Neural cell (in vitro differentiated cells): ENCODE data around the gene MAGEA3. TPM values are rescaled to one million over a fixed set of nuclear protein-coding genes. Genes with fewer than 3 reads are reported as not detected.
"Not testable (repeated sequence)": the region's sequence is repeated elsewhere in the genome, so short reads cannot be mapped to it uniquely, and the experiment has no call there.

ENCODE experiments used
- H2AFZ ChIP-seq: fragments of 200-600, 300-800 bp; sonication (generic), shearing (Covaris generic); 2 replicates; pipeline ENCODE4 v1.6.0; 2014; ENCODE audit warnings: low read depth, mild to moderate bottlenecking, antibody characterized with exemption, low read length, moderate library complexity
- H3F3A ChIP-seq: fragments of 200-600 bp; shearing (Covaris generic); 2 replicates; pipeline ENCODE4 v1.6.1; 2016; ENCODE audit warnings: mild to moderate bottlenecking, moderate library complexity, mixed read lengths, antibody characterized with exemption, low read length; ENCODE audit not compliant: insufficient read depth, poor library complexity, severe bottlenecking
- H3K27ac ChIP-seq: fragments of 200-600, 300-800 bp; sonication (generic), shearing (Covaris generic); 2 replicates; pipeline ENCODE4 v1.5.1; 2014; ENCODE audit warnings: mild to moderate bottlenecking, low read length, moderate library complexity
- H3K27me3 ChIP-seq: fragments of 300-800, 200-600 bp; sonication (generic), shearing (Covaris generic); 2 replicates; pipeline ENCODE4 v1.6.0; 2014; ENCODE audit warnings: mild to moderate bottlenecking, low read depth, low read length, moderate library complexity; ENCODE audit not compliant: insufficient read depth
- H3K36me3 ChIP-seq: fragments of 300-800, 200-600 bp; sonication (generic), shearing (Covaris generic); 2 replicates; pipeline ENCODE4 v1.5.1; 2014; ENCODE audit warnings: mild to moderate bottlenecking, antibody characterized with exemption, low read length, moderate library complexity; ENCODE audit not compliant: insufficient read depth
- H3K4me2 ChIP-seq: fragments of 300-800, 200-600 bp; sonication (generic), shearing (Covaris generic); 2 replicates; pipeline ENCODE4 v1.6.0; 2014; ENCODE audit warnings: mild to moderate bottlenecking, low read length
- H3K4me3 ChIP-seq: fragments of 300-800, 200-600 bp; sonication (generic), shearing (Covaris generic); 2 replicates; pipeline ENCODE4 v1.5.1; 2014; ENCODE audit warnings: mild to moderate bottlenecking, low read length, moderate library complexity
- H3K79me2 ChIP-seq: fragments of 200-600 bp; shearing (Covaris generic); replicated peaks from 2 replicates; pipeline ENCODE4 v1.6.0; 2014; ENCODE audit warnings: mild to moderate bottlenecking, low read length, moderate library complexity; ENCODE audit not compliant: insufficient read depth
- H3K9ac ChIP-seq: fragments of 300-800, 200-600 bp; sonication (generic), shearing (Covaris generic); 2 replicates; pipeline ENCODE4 v1.6.1; 2016; ENCODE audit warnings: mild to moderate bottlenecking, low read length, mixed read lengths
- H3K9me2 ChIP-seq: fragments of 200-600 bp; shearing (Covaris generic); 2 replicates; pipeline ENCODE4 v1.6.1; 2016; ENCODE audit warnings: mild to moderate bottlenecking, low read length, mixed read lengths; ENCODE audit not compliant: insufficient read depth
- H3K9me3 ChIP-seq: fragments of 200-600, 300-800 bp; sonication (generic), shearing (Covaris generic); 2 replicates; pipeline ENCODE4 v1.6.1; 2016; ENCODE audit warnings: mild to moderate bottlenecking, mixed run types, low read length, moderate library complexity, mixed read lengths
- H4K20me1 ChIP-seq: fragments of 200-600 bp; shearing (Covaris generic); 2 replicates; pipeline ENCODE4 v1.6.1; 2016; ENCODE audit warnings: mild to moderate bottlenecking, mixed run types; ENCODE audit not compliant: insufficient read depth
- CTCF ChIP-seq: fragments of 450-650 bp; IDR thresholded peaks from 2 replicates; pipeline ENCODE4 v1.5.1; 2014; ENCODE audit warnings: antibody characterized with exemption, mild to moderate bottlenecking, moderate library complexity; ENCODE audit not compliant: poor library complexity, severe bottlenecking
- EP300 ChIP-seq: fragments of 450-650 bp; conservative IDR thresholded peaks from 2 replicates; pipeline ENCODE4 v1.6.1; 2014; ENCODE audit warnings: antibody characterized with exemption, mild to moderate bottlenecking, moderate library complexity; ENCODE audit not compliant: poor library complexity, severe bottlenecking
- EZH2 ChIP-seq: fragments of 200-600, 300-800 bp; shearing (Covaris generic), sonication (generic); IDR thresholded peaks from 2 replicates; pipeline ENCODE4 v1.6.1; 2014; ENCODE audit warnings: antibody characterized with exemption, low read length, borderline replicate concordance, mild to moderate bottlenecking; ENCODE audit not compliant: insufficient read depth, poor library complexity, severe bottlenecking
- MXI1 ChIP-seq: fragments of 450-650 bp; conservative IDR thresholded peaks from 2 replicates; pipeline ENCODE4 v1.6.1; 2014; ENCODE audit warnings: antibody characterized with exemption, mild to moderate bottlenecking; ENCODE audit not compliant: poor library complexity, severe bottlenecking
- POLR2AphosphoS5 ChIP-seq: IDR thresholded peaks from 2 replicates; pipeline ENCODE4 v1.6.1; 2012
- RAD21 ChIP-seq: fragments of 450-650 bp; conservative IDR thresholded peaks from 2 replicates; pipeline ENCODE4 v1.6.1; 2014; ENCODE audit warnings: antibody characterized with exemption, mild to moderate bottlenecking, moderate library complexity
- REST ChIP-seq: IDR thresholded peaks from 2 replicates; pipeline ENCODE4 v1.6.1; 2012; ENCODE audit warnings: borderline replicate concordance
- SMC3 ChIP-seq: fragments of 450-650 bp; conservative IDR thresholded peaks from 2 replicates; pipeline ENCODE4 v1.6.1; 2014; ENCODE audit warnings: antibody characterized with exemption, mild to moderate bottlenecking, moderate library complexity; ENCODE audit not compliant: poor library complexity
- TAF1 ChIP-seq: IDR thresholded peaks from 2 replicates; pipeline ENCODE4 v1.6.1; 2012; ENCODE audit warnings: low read depth
- polyA plus RNA-seq: library from polyadenylated mRNA; depleted of rRNA; stranded (reverse); fragments of >200 nt; gene quantifications from 2 replicates; pipeline ENCODE4 v1.2.3, GENCODE V29; 2014

MAGEA3 gene
- polyA plus RNA-seq, 1 donor from 2014 or later = not detected

DNA sequence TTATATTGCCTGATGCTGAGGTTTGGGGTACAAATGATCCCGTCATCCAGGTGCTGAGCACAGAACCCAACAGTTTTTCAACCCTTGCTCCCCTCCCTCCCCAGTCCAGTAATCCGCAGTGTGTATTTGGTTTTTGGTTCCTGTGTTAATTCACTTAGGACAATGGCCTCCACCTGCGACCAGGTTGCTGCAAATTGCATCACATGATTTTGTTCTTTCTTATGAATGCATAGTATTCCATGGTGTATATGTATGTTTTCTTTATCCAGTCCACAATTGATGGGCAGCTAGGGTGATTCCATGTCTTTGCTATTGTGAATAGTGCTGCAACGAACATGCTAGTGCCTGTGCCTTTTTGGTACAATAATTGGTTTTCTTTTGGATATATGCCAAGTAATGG lies 35.5 kb upstream of the MAGEA3 start:
- Histone ChIP-seq H3K9ac (no peak overlapping the region), H3K27ac (no peak overlapping the region), H3K4me3 (no peak overlapping the region), H2AFZ (no peak overlapping the region), H3K36me3 (no peaks in the 10 kb centered on the region), H3K27me3 (no peaks in the 10 kb centered on the region), H3K9me2 (no peaks in the 10 kb centered on the region), H3K9me3 (no peaks in the 10 kb centered on the region), H3K4me2 (no peak overlapping the region), H3K79me2 (no peaks in the 10 kb centered on the region), H3F3A (no peaks in the 10 kb centered on the region), H4K20me1 (no peaks in the 10 kb centered on the region)
- TF ChIP-seq REST (no peak), CTCF (no peak), MXI1 (no peak), POLR2AphosphoS5 (no peak), EP300 (no peak), TAF1 (no peak), RAD21 (no peak), SMC3 (no peak), EZH2 (no peak)

- no peak for TF ChIP-seq POLR2AphosphoS5
- no peak for TF ChIP-seq EZH2
- TF ChIP-seq TAF1 = no peak
- TF ChIP-seq MXI1 = no peak
- no peak for TF ChIP-seq CTCF
- TF ChIP-seq REST = no peak
- no peak for TF ChIP-seq EP300
- TF ChIP-seq RAD21 = no peak
- no peak for TF ChIP-seq SMC3
- Histone ChIP-seq H3K9ac (no peak overlapping the region), H3K27me3 (no peaks in the 10 kb centered on the region), H3K4me2 (no peak overlapping the region), H3K9me2 (no peaks in the 10 kb centered on the region), H3F3A (no peaks in the 10 kb centered on the region), H3K9me3 (no peaks in the 10 kb centered on the region), H4K20me1 (no peaks in the 10 kb centered on the region), H2AFZ (no peak overlapping the region), H3K27ac (no peak overlapping the region), H3K79me2 (no peaks in the 10 kb centered on the region), H3K36me3 (no peaks in the 10 kb centered on the region), H3K4me3 (no peak overlapping the region)
Measured at GRCh38 chrX:152674135-152674534, 24.5 kb upstream of the MAGEA3 start.

GRCh38 chrX:152674652-152675051 lies 23.9 kb upstream of the MAGEA3 start:
- not testable (repeated sequence) for H3K36me3 ChIP-seq, H4K20me1 ChIP-seq, H3K9me2 ChIP-seq, H3K4me3 ChIP-seq, H2AFZ ChIP-seq, H3K79me2 ChIP-seq, H3F3A ChIP-seq, H3K27me3 ChIP-seq, H3K9ac ChIP-seq, H3K27ac ChIP-seq, H3K4me2 ChIP-seq, H3K9me3 ChIP-seq
